Measurements from ENCODE around the gene URI1. TPM values are rescaled to one million over a fixed set of nuclear protein-coding genes. Genes with fewer than 3 reads are reported as not detected.

Gene URI1
- total RNA-seq, 4 donors from 2014 or later = 59.1 to 125 (median 67.6) TPM

DNA sequence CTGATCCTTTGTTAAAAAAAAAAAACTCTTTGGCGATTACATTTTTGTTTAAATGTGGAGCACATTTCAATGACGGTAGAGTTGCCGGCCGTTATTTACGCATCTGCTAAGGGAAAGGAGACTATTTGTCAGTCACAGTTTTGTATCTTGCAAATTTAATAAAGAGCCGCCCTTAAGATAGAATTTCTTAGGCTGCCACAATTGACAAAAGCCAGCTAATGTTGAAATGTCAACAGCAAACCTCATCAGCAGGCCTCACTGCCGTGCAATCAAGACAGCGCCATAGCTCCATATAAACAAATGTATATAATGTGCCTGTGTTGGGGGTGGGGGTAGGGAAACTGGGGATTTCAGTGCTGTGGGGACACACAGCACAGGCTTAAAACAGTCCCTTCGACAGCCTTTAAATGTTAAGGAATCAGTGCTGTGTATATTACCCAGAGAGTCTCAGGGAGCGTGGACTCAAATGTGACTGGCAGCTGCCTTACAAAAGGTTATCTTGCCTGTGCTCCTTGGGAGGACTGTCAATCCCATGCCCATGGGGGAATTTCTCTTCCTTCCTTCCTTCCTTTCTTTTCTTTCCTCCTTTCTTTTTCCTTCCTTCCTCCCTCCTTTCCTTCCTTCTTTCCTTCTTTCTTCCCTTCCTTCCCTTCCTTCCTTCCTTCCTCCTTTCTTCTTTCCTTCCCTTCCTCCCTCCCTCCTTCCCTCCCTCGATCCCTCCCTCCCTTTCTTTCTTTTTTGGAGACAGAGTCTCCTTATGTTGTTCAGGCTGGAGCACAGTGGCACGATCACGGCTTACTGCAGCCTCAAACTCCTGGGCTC is 108.0 kb downstream of the URI1 start:
- H3K36me3 ChIP-seq = no peaks in the 10 kb centered on the region
- no peak overlapping the region for H3K4me3 ChIP-seq
- no peaks in the 10 kb centered on the region for H3K27me3 ChIP-seq
- TF ChIP-seq, protein P1, sequence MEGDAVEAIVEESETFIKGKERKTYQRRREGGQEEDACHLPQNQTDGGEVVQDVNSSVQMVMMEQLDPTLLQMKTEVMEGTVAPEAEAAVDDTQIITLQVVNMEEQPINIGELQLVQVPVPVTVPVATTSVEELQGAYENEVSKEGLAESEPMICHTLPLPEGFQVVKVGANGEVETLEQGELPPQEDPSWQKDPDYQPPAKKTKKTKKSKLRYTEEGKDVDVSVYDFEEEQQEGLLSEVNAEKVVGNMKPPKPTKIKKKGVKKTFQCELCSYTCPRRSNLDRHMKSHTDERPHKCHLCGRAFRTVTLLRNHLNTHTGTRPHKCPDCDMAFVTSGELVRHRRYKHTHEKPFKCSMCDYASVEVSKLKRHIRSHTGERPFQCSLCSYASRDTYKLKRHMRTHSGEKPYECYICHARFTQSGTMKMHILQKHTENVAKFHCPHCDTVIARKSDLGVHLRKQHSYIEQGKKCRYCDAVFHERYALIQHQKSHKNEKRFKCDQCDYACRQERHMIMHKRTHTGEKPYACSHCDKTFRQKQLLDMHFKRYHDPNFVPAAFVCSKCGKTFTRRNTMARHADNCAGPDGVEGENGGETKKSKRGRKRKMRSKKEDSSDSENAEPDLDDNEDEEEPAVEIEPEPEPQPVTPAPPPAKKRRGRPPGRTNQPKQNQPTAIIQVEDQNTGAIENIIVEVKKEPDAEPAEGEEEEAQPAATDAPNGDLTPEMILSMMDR (IDR thresholded peaks at IDR 0.05) = no peak
- no peaks in the 10 kb centered on the region for H3K4me1 ChIP-seq
- DNase-seq = no peak
- intact Hi-C loops (cut with DNase I; ENCODE audit: low total_unique reads) = no loop called here
- H3K27ac ChIP-seq = no peak overlapping the region
- no peaks in the 10 kb centered on the region for H3K9me3 ChIP-seq

DNA sequence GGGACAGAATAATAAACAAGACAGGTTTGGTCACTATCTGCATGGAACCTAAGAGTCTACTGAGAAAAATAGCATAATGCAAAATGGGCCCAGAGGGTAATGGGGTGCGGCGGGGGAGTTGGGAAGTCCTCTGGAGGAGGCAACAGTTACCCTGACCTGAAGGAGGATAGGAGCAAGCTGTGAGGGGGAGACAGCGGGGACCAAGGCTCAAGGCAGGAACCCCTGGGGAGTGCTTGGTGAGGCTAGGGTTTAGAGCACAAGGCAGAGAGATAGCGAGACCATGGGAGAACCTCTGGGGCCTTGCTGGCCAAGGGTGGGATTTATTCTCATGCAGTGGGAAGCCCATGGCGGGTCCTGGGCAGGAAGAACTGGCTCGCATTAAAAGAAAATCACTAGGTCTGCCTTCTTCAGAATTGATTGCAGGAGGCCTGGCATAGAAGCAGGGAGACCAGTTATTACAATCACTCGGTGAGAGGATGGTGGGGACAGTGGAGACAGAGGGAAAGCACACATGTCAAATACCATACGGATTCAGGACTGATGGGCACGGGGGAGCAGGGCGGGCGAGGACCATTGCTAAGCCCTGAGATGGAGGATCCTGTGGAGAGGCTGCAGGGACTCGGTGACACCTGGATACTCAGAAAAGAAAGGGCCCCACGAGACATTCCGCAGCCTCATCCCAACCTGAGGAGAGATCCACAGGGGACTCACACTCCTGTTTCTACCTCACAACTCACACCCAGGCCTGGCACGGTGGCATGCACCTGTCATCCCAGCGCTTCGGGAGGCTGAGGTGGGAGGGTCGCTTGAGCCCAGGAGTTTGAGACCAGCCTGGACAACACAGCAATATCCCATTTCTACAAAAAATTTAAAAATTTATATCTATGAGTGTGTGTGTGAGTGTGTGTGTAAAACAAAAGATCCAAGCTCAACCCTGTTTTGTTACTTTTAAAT is 110.4 kb downstream of the URI1 start:
- no peak overlapping the region for H3K27ac ChIP-seq
- H3K36me3 ChIP-seq = no peaks in the 10 kb centered on the region
- no peak overlapping the region for H3K4me3 ChIP-seq
- intact Hi-C loops (cut with DNase I; ENCODE audit: low total_unique reads) = no loop called here
- H3K4me1 ChIP-seq = no peaks in the 10 kb centered on the region
- no peak for TF ChIP-seq POLR2A (IDR thresholded peaks at IDR 0.05)
- TF ChIP-seq, protein P1 (IDR thresholded peaks at IDR 0.05) = no peak
- H3K27me3 ChIP-seq = no peaks in the 10 kb centered on the region
- H3K9me3 ChIP-seq = no peaks in the 10 kb centered on the region
- no peak for DNase-seq

DNA sequence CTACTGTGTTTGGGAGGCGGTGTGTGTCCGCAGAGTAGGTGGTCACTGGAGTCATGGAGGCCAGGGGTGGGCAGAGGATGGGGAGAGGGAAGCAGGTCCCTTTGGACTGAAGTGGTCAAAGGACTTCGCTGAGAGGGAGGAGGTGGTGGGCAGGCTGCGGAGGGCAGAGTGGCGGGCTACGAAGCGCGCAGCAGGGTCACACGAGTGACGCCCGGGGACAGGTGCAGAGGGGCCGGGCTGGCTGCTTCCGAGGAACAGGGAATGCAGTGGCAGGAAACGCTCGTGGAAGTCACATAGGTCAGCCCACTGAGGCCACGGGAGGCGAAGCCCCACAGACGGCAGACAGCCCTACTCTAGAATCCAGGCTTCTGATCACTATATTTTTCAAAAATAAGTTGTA is 111.5 kb downstream of the URI1 start:
- intact Hi-C loops (cut with DNase I; ENCODE audit: low total_unique reads) = no loop called here
- no peak for TF ChIP-seq POLR2A (IDR thresholded peaks at IDR 0.05)
- TF ChIP-seq, protein P1 (IDR thresholded peaks at IDR 0.05) = no peak
- no peaks in the 10 kb centered on the region for H3K9me3 ChIP-seq
- no peak overlapping the region for H3K4me3 ChIP-seq
- no peak overlapping the region for H3K27ac ChIP-seq
- no peaks in the 10 kb centered on the region for H3K27me3 ChIP-seq
- no peak for DNase-seq
- H3K36me3 ChIP-seq = no peaks in the 10 kb centered on the region
- no peaks in the 10 kb centered on the region for H3K4me1 ChIP-seq

DNA sequence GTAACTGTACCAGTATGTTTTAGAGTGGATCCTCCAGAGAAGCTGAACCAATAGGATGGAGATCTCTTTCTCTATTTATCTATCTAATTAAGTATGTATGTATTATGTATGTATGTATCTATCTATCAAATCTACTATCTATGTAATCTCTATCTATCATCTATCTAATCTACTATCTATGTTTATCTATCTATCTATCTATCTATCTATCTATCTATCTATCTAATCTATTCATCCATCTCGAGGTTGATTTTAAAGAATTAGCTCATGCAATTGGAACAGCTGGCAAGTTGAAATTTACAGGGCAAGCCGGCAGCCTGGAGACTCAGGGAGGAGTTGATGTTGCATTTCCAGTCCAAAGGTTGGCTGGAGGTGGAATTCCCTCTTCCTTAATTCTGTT is 112.2 kb downstream of the URI1 start:
- TF ChIP-seq, protein P1 (IDR thresholded peaks at IDR 0.05) = no peak
- no peak for TF ChIP-seq POLR2A (IDR thresholded peaks at IDR 0.05)
- H3K27me3 ChIP-seq = no peaks in the 10 kb centered on the region
- DNase-seq = no peak

DNA sequence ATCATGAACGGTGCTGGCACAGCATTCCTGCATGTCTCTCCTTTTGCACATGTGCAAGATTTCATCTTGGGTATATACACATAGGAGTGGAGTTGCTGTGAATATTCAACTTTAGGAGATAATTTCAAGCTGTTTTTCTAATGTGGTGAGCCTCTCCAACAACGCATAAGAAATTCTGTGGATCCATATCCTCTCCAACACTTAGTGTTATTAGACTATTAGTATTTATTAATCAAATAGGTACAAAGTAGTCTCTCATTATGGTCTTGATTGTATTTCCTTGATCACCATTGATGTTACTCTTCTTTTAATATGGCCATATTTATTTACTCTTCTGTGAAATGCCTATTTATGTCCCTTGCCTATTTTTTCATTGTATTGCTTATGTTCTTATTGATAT is 114.5 kb downstream of the URI1 start:
- H3K36me3 ChIP-seq = no peaks in the 10 kb centered on the region
- no peaks in the 10 kb centered on the region for H3K4me1 ChIP-seq
- TF ChIP-seq, protein P1 (IDR thresholded peaks at IDR 0.05) = no peak
- TF ChIP-seq POLR2A (IDR thresholded peaks at IDR 0.05) = no peak
- DNase-seq = no peak
- intact Hi-C loops (cut with DNase I; ENCODE audit: low total_unique reads) = no loop called here
- H3K27me3 ChIP-seq = no peaks in the 10 kb centered on the region
- H3K9me3 ChIP-seq = no peaks in the 10 kb centered on the region
- no peak overlapping the region for H3K4me3 ChIP-seq
- H3K27ac ChIP-seq = no peak overlapping the region

More for the DNA sequence above, 112.2 kb downstream of the URI1 start:
- no peak overlapping the region for H3K4me3 ChIP-seq
- H3K4me1 ChIP-seq = no peaks in the 10 kb centered on the region
- H3K36me3 ChIP-seq = no peaks in the 10 kb centered on the region
- H3K9me3 ChIP-seq = no peaks in the 10 kb centered on the region
- intact Hi-C loops (cut with DNase I; ENCODE audit: low total_unique reads) = no loop called here
- no peak overlapping the region for H3K27ac ChIP-seq
